Kidney capillary endothelial cell (primary cell): ENCODE data around the gene RUNX3.
"Not testable (repeated sequence)": the region's sequence is repeated elsewhere in the genome, so short reads cannot be mapped to it uniquely, and the experiment has no call there.

Experiments
- DNase-seq: peaks from one replicate; pipeline ENCODE4 v3.0.0-alpha.2; 2018; ENCODE audit warnings: low spot score

The RUNX3 gene

GRCh38 chr1:24912376-24913273 lies 17.5 kb downstream of the RUNX3 start:
- no peak for DNase-seq

GRCh38 chr1:24911651-24912155 lies 18.4 kb downstream of the RUNX3 start:
- DNase-seq = no peak

- no peak for DNase-seq
These were observed 19.1 kb downstream of the RUNX3 start for GRCh38 chr1:24910751-24911650.

GRCh38 chr1:24910210-24910609 lies 19.9 kb downstream of the RUNX3 start:
- DNase-seq = no peak

GRCh38 chr1:24909388-24909898 lies 20.6 kb downstream of the RUNX3 start:
- no peak for DNase-seq

GRCh38 chr1:24908591-24909259 lies 21.4 kb downstream of the RUNX3 start:
- DNase-seq = no peak

GRCh38 chr1:24907587-24908294 lies 22.3 kb downstream of the RUNX3 start:
- not testable (repeated sequence) for DNase-seq

GRCh38 chr1:24906760-24907490 lies 23.2 kb downstream of the RUNX3 start:
- no peak for DNase-seq

GRCh38 chr1:24905979-24906720 lies 23.9 kb downstream of the RUNX3 start:
- DNase-seq = no peak

GRCh38 chr1:24905355-24905978 lies 24.6 kb downstream of the RUNX3 start:
- DNase-seq = no peak

- DNase-seq = no peak
These were observed 25.2 kb downstream of the RUNX3 start for GRCh38 chr1:24904731-24905354.

- no peak for DNase-seq
These were observed 25.9 kb downstream of the RUNX3 start for GRCh38 chr1:24903955-24904730.

GRCh38 chr1:24903560-24903954 lies 26.5 kb downstream of the RUNX3 start:
- no peak for DNase-seq

- DNase-seq = no peak
These were observed 27.0 kb downstream of the RUNX3 start for GRCh38 chr1:24903011-24903461.

- DNase-seq = no peak
These were observed 27.6 kb downstream of the RUNX3 start for GRCh38 chr1:24902471-24902891.

- DNase-seq = no peak
These were observed 28.1 kb downstream of the RUNX3 start for GRCh38 chr1:24901791-24902470.
